Eye (tissue), 1 donor: Measurements from ENCODE around the gene GTF3C1.

Experiments
- DNase-seq: peaks from one replicate; pipeline ENCODE4 v3.0.0-alpha.2; 2015

GTF3C1 gene

DNA sequence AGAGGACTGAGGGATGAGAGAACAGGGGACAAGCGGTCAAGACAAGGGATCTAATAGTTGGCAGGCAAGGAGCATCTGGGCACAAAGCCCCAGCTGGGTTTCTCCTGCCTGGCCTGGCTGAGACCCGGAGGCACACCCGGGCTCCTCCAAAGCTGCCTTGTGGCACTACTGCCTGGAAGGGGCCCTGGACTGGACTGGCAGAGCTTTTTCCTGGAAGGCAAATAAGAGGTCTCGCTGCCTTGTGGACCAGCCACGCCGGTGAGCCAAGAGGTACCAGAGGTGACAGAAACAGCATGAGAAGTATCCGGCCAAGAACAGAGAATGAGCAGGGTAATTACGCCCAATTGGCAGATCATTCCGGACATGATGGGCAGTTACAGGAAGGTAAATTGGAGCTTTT is 64.6 kb downstream of the GTF3C1 start:
- DNase-seq, result no peak

DNA sequence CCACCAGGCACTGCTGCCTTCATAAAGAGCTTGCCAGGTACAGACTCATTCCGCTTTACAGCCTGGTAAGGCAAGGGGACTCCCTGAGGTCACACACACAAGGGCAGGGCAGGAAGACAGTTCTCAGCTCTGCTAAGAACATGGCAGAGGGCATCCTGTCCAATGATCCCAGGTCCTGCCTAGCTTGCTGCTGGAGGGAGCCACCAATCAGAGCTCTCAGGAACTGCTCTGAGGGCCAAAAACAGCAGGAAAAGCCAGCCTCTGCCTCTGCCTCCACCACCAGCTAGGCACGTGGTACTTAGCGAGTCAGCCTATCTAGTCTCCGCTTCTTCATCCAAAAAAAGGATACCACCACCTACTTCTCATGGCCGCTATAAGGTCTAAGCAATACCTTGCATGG is 66.1 kb downstream of the GTF3C1 start:
- DNase-seq, result no peak

DNA sequence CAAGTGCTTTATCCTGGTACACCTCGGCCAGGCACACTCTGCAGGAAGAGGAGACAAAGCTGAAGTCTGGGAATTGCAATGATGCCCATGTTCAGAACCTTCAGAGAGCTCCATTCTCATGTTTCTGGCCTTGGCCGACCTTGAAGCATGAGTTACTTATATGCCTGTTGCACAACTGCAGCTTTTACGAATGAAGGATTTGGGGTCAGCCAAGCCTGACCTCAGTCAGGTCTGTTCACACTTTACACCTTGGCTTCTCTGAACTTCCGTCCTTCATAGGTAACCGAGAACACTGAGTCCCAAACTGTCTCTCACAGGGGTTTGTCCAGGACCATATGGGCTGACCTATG is 66.7 kb downstream of the GTF3C1 start:
- DNase-seq, result no peak

DNA sequence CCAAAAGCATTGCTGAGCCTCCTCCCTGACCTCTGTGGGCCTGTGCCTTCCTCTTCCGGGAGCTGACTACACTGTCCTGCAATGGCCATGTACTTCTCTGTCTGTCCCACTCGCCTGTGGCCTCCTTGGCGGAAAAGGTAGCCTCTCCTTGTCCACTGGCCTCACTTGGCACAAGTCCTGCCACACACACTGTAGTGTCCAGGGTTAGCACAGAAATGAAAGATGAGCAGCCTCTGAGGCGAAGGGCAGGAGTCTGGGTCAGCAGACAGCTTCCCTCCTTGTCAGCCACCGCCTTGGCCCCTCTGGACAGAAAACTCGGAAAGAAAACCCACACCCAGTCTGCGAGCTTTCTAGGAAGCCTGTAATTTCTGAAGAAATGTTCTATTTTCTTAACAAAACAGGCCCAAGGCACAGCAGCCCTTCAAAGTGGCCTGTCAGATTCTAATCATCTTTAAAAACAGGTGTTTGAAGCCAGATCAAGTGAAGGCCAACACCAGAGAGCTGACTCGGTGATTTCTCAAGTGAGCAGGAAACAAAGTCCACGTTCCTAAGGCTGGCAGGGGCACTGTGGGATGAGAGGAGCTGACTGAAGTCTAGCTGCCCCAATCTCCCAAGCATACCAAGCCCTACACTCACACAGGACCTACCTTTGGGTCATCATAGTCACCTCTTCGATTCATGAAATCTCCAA is 67.2 kb downstream of the GTF3C1 start:
- DNase-seq, result no peak

DNA sequence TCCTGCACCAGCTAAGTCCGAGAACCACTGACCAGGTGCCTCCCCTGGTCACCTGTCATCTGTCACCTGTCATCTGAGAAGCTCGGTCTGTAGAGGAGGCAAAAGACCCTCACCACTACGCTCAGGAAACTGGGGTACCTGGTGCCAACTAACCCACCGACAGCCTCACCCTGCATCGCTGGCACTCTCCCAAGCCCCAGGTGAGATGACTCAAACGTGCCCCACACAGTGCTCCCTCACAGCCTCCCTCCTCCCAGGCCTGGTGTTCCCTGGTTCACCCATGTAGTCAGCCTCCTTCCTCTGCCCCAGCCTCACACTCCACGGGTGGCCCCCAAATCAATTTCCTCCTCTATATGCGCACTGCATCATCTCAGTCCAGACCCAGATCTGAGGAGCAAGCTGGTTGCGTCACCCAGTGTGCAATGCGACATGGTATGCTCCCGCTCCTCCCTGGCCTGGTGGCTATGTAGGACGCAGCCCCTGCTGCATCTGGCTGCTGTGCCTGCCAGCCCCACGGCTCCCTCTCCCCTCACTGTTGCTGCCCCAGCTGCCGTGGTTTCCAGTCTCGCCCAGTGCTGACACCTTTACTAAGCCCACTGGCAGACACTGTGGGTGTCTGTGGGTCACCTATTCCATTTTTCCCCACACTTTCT is 68.3 kb downstream of the GTF3C1 start:
- no peak for DNase-seq

DNA sequence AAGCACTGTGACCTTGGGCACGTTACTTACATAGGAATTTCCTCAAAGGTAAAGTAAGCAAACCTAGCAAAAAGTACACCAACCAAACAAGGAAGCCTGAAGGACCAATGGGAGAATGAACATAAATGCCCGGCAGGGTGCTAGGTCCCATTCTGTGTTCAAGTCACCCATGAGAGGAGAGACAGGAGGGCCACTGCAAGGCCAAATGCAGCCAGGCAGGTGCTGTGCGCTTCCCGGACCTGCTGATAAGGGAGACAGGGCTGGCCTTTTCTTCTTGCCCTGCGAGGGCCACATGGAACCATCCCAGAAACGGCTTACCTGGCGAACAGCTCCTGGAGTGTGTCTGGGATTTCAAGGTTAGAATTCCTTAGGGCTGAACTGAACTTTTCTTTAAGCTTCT is 69.0 kb downstream of the GTF3C1 start:
- no peak for DNase-seq

DNA sequence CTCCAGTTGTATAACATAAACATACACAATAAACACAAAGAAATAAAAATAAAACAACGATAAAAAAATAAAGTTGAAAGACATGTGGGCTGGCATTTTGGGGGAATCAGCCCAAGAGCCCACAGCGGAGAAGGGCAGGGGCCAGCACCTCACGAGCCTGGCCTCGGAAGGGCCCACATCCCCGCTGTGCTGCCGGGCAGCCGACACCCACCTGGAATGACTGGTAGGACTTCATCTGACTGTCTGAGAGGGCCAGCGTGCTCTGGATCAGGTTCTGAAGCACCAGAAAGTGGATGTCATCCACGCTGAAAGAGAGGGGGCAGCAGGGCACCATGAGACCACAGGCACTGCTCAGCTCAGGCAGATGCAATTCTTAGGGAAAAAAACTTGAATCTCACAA is 73.5 kb downstream of the GTF3C1 start:
- DNase-seq, result no peak

DNA sequence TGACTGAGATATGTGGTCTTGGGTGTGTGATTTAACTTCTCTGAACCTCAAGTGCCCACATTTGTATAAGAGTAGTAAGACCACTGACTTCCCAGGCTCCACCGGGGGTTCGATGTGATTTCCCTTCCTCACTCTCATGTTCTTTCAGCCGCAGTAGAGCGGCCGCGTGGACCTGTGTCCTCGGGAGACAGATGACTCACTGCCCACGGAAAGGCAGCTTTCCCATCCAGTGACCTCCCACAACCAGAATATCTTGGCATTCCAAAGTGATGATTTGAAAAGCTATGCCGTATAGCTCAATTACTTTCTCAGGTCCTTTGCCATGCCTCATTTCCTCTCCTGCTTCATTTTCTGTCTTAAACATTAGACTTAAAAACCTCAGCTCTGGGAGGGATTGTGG is 74.2 kb downstream of the GTF3C1 start:
- no peak for DNase-seq

DNA sequence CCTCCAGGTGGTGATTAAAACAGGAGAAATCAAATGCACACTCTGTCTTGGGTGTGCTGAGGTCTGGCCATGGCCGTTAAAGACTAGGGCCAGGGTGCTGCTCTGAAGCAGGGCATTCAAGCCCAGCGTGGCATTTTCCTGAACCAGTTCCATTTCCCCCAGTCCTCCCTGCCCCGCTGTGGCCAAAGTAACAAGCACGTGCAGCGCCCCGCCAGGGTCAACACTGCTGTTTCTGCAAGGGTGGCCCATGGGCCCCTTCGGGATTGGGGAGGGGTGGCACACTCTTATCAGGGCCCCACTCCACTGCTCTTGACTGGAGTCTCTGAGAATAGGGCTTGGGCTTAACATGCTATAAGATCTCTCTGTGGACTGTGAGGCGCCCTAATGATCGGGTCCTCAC is 74.8 kb downstream of the GTF3C1 start:
- no peak for DNase-seq

DNA sequence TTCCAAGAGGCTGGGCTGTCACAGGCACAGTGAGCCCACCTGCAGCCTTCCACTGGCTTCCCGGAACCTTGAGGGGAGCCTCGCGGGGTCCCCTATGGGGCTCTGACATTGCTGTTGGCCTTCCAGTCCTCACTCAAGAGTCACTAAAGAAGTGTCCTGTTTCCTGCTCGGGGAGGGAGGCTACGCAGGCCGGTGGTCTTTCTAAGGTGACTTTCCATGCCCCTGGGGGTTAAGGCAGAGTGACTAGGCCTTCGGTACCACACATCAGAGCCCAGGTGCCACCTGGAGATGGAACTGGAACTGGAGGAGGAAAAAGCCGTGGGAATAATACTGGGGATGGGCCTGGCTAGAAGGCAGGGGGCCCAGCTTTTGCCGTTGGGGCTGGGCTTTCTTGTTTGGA is 75.7 kb downstream of the GTF3C1 start:
- DNase-seq, result no peak

DNA sequence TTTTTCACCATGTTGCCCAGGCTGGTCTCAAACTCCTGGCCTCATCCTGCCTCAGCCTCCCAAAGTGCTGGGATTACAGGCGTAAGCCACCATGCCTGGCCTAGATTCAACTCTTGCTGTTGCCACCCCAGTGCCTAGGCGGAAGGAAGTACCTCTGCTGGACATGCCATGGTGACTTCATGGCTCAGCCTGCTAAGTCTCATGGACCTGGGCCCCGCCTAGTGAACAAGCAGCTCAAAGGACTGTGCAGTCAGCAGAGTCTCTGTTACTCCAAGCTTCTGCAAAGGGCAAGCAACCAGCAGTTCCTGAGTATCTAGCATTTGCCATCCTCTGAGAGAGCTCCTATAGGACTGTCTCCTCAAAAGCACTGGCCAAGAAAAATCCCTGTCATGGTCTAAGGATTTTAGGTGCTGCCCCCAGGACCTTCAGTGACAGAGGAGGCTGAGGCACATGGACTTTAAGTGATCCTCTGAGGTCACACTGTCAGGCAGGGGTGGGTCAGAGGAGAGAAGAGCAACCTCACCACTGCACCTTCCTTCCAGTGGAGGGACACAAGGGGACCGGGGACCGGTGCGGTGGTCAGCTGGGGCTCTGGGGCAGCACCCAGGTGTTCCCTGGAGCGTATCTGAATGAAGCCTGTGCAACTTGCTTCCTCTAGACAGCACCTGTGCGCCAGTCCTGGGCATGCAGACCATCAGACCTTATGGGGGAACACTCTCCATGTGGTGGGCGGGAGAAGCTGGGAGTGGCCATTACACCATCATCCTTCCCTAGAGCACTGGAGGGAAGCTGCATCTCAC is 76.4 kb downstream of the GTF3C1 start:
- no peak for DNase-seq

DNA sequence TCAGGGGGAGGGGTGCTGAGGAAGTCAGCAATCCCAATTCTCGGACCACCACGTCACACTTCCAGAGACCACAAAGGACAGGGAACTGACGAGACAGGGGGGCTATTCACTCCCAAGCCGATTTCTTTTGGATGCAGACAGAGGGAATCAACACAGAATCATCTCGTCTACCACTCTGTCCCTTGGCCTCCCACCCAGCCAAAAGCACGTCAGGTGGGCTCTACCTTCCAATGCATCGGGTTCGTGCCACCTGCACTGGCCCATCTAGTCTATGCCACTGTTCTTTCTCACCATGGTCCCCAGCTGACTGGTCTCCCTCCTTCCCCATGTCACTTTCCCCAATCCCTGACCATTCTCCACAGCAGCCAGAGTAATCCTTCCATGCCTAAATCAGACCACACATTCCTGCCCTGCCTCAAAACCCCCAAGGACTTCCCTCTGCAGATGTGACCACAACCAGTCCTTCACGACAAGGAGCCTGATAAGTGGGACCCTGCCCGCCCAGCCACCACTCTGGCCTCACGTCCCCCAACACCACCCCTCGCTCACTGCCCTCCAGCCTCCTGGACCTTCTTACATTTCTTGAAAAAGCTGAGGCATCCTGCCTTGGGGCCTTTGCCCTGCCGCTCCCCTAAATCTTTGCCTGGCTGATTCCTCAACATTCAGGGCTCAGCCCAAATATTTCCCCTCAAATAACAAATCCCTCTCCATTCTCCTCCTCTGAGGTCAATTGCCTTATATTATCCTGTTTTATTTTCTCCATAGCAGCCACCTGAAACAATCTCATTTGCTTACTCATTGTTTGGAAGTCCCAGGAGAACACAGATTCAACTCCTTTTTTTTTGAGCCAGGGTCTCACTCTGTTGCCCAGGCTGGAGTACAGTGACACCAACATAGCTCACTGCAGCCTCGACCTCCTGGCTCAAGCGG is 77.4 kb downstream of the GTF3C1 start:
- DNase-seq, result no peak

DNA sequence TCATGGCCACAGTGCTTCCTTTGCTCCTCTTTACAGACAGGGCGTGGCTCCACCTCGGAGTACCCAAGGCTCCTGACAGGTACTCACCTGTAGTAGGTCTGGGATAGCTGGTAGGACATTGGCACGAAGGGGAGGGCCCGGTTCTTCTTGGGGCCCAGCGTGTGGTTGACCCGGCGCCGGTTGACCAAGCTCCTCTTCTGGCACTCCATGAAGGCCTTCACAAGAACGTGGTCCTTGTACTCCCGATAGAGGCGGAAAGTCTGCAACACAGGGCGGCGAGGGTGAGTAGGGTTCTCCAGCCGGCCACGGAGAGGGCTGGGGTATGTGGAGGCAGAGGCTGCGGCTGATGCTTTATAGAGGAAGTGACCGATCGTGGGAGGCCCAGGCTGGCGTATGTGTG is 78.1 kb downstream of the GTF3C1 start:
- DNase-seq, result no peak

DNA sequence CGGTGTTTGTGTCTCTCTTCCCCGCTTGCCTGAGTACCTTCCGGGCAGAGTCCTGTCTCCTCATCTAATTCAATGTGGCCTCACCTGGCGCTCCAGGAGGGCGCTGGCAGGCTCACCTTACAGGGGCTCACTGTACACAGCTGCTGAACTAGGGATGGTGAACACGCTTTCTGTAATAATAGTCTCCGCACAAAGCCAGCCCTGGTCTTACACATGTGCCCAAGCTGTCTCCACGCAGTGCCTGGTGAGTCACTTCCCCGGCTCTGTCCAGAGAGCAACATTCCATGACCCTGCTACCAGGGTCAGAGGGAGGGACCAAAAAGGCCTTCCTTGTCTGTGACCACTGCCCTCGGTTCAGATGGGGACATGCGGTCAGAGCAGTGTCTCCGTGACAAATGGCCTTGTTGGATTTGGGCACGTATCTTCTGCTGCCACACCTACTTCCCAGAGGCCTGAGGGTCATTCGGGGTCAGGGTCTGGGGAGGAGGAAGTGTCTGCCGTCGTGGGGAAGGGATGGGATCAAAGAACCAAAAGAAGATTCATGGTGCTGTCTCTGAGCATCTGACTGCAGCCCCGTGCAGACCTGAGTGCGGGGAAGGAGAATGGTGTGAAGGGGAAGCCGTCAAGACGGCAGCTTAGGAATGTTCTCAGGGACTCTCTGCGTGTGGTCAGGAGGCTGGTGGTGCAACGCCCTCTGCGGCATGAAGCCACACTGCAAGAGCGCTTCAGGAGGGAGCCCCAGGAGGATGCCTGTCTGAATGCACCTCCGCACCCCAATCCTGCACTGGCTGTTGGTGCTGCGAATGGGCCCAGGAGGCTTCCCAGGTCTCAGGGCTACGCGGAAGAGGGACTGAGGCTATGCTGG is 78.9 kb downstream of the GTF3C1 start:
- DNase-seq, result no peak

DNA sequence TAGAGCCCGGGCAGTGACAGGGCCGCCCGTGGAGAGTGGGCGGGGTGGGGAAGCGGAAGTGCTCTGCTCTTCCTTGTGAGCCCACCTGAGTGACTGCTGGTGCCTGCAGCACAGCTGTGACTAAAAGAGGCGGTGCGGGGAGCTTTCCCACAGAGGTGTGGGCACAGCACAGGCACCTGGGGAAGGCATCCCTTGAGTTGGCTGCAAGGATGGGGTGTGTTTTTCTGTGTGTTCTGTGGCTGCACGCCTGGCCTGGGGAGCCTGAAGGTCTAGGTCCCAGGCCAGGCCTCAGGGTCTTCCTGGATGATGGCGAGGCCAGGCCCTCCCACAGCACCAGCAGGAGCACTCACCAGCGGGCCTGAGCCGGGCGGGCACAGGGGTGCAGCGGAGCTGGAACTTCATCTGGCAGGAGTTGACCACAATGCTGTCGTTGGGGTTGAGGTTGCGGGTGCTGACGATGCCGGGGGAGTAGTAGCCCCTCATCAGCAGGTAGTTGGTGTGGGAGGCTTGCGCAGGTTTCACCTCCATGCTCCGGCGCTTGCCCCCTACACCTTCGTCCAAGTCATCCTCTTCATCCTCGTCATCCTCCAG is 80.7 kb downstream of the GTF3C1 start:
- no peak for DNase-seq

DNA sequence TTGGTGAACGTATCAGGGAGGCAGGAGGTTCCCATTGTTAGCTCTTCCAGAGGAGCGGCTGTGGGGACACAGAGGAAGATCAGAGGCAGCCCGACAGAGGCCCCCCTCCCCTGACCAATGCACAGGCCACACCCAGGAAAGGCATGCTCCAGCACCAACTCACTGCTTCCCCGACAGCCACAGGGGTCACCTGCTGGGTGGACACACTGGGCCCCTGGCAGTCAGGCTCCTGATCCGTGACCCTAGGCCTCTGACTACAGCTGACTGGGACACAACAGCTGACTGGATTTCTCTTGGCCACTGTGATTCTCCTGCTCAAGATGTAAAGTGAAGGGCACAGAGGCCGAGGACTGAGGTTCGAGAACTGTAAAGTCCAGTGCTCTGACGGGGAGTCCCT is 84.2 kb downstream of the GTF3C1 start:
- DNase-seq, result no peak

DNA sequence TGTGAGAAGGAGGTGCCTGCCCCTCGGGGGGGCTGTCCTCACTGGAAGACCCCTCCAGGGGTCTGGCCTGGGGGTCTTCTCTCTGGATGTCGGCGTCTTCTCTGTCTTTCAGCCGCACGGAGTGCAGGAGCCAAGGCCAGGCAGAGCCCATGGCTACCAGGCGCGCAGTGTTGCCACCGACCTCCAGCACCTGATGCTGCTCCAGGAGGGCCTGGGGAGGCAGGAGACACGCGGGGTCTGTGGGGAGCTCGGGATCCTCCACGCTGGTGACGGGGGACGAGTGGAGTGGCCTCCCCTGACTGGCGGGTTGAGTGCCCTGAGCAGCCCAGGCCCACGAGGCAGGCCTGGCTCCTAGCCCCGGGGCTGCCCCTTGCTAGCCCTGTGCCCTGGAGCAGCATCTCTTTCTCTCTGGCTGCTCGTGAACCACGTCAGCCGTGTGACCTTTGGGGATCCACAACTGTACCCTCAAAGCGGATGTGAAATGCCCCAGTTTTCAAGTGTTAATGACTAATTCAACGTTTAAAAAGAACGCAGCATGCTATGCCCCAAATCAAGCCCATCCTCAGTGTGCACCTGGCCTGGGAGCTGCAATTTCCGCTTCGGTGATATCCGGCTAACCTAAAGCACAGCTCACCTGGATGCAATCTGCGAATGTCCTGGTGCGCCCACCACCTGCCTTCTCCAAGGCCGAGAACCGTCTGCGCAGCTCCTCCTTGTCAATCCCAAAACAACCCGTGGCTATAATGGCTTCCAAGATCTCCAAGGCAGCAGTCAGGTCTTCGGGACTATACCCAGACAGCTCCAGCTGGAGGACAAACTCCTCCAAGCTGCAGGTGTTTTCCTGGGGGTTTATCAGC is 84.9 kb downstream of the GTF3C1 start:
- DNase-seq, result no peak

DNA sequence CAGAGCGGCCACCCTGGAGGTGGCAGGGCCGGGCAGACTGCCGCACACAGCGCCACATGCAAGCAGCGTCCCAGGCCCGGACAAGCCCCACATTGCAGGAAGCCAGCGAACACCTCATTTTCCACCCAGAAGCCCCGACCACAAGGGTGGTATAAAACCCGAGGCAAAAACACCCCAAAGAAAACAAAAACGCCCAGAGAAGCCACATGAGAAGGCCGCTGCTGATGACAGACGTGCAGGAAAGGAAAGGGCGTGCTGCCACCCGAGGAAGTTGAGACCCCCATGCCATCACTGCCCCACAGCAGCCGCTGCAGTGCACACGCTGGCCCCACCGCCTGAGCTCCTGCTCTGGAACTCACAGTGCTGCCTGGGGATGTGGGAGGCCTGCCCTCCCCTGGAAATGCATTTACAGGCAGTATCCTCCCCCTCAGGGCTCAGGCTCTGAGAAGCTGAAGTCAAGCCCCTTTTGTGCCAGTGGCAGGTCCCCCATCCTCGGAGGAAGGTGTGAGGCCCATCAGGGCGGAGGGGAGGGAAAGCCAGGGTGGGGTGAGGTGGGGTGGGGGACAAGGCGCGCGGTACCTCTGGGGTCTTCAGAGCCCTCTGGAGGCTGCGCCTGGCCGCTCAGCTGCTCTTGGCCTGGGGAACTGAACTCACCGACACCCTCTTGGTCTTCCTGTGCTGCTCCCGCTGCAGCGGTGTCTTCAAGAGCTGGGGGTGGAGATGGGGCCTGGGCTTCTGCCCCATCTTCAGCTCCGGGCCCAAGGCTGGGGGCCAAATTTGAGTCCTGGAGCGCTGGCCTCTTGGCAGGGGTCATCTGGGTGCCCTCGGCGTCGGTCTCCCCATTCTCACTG is 85.7 kb downstream of the GTF3C1 start:
- DNase-seq, result no peak

DNA sequence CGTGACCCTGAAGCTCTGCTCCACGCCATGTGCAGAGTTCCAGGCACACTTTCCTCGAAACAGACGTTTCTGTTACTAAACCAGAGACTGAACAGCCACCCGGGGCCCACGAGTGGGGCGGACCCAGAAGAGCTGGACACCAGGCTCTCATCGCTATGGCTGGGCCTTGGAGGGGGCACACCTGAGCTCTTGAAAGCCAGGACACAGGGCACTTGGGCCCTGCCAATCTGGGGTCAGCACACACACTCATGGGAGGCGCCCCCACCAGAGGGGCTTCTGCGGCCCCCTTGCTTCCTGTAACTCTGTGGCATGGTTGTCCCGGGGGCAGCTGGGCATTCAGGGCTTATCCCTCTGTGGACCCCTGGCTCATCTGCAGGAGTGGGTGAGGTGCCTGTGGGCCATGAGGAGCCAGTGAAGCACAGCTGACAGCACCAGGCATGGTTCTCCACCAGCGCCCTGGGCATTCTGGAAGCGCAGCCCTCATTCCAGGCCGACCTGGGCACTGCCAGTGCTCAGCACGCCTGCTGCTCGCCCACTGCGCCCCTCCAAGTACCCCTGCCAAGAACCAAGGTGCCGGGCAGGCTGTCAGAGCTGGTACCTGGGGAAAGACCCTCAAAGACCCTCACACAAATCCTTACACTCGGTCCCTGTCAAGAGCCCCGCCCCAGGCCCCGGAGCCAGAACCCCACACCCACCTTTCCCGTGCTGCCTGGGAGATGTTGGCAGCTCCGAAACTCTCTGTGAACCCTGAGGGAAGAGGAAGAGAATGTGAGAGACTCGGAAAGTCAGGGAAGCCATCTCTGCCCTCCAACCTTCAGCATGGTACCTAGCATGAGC is 86.6 kb downstream of the GTF3C1 start:
- no peak for DNase-seq
